Sigmoid colon (tissue), 7 donors: ENCODE measurements around the gene KAT2B. TPM values are rescaled to one million over a fixed set of nuclear protein-coding genes. Genes with fewer than 3 reads are reported as not detected.

ENCODE experiments used
- DNase-seq: peaks from one replicate; pipeline ENCODE4 v3.0.0-alpha.2; 2019
- H3K27ac ChIP-seq, 4 donors: fragments of 200-600 bp; sonication (generic); one replicate each; pipeline ENCODE4 v1.5.1; 2016 to 2019; ENCODE audit warnings: mild to moderate bottlenecking in 1 of 4
- H3K27me3 ChIP-seq, 3 donors: fragments of 200-600 bp; sonication (generic); one replicate each; pipeline ENCODE4 v1.5.1; 2019; ENCODE audit warnings: mild to moderate bottlenecking in 1 of 3
- H3K36me3 ChIP-seq, 4 donors: fragments of 200-600 bp; sonication (generic); one replicate each; pipeline ENCODE4 v1.5.1; 2016 to 2019
- H3K4me1 ChIP-seq, 4 donors: fragments of 200-600 bp; sonication (generic); one replicate each; pipeline ENCODE4 v1.5.1; 2017 to 2019
- H3K4me3 ChIP-seq, 4 donors: fragments of 200-600 bp; sonication (generic); one replicate each; pipeline ENCODE4 v1.5.1; 2017 to 2019; ENCODE audit warnings: mild to moderate bottlenecking in 2 of 4, moderate library complexity in 1 of 4
- H3K9me3 ChIP-seq, 4 donors: fragments of 200-600 bp in 3 of 4; sonication (generic) in 3 of 4; one replicate each; pipeline versions ENCODE4 v1.5.1 to v1.6.1; 2013 to 2019
- CTCF ChIP-seq, 4 experiments: fragments of 450-650 bp in 3 of 4; fragments of 200-600 bp in 1 of 4; IDR thresholded peaks; one replicate each; pipeline ENCODE4 v1.5.1; 2016 to 2019; ENCODE audit warnings: antibody characterized with exemption in 4 of 4, mild to moderate bottlenecking in 3 of 4, moderate library complexity in 2 of 4
- EP300 ChIP-seq, 4 donors: sonication (generic); formaldehyde crosslinking; IDR thresholded peaks; one replicate each; pipeline ENCODE4 v1.6.1; 2017; ENCODE audit warnings: antibody characterized with exemption in 4 of 4
- POLR2A ChIP-seq, 2 donors: fragments of 450-650 bp; IDR thresholded peaks; one replicate each; pipeline ENCODE4 v1.6.1; 2016; ENCODE audit warnings: antibody characterized with exemption in 2 of 2, mild to moderate bottlenecking in 2 of 2, moderate library complexity in 2 of 2
- POLR2AphosphoS5 ChIP-seq, 4 donors: sonication (generic); formaldehyde crosslinking; IDR thresholded peaks; one replicate each; pipeline ENCODE4 v1.6.1; 2017; ENCODE audit warnings: antibody characterized with exemption in 4 of 4
- WGBS, 2 donors: extraction: QIAGEN DNeasy Blood & Tissue Kit; methylation state at CpG; one replicate each; pipeline ENCODE4 v1.1.7; 2013; 5-methylcytosine and 5-hydroxymethylcytosine counted together
- intact Hi-C: fragments of 100-400 bp; cut with DNase I; formaldehyde crosslinking; loops from one replicate; pipeline ENCODE4 v1.15.1; 2023
- polyA plus RNA-seq, 3 donors: library from polyadenylated mRNA; stranded (reverse); fragments of 200-250 nt; gene quantifications; one replicate each; pipeline ENCODE4 v1.2.3, GENCODE V29; 2013
- total RNA-seq, 4 donors: library from RNA; depleted of rRNA; stranded (reverse); fragments of >200 nt; gene quantifications; one replicate each; pipeline ENCODE4 v1.1.0, GENCODE V29; 2016
- donor health status: healthy with polysubstance abuse.
- donor health status: Bipolar disorder and iron deficiency.
- donor health status: healthy.

KAT2B gene
- total and polyA plus RNA-seq, 7 donors, result 10.8 to 49.2 (median 27.2) TPM

DNA sequence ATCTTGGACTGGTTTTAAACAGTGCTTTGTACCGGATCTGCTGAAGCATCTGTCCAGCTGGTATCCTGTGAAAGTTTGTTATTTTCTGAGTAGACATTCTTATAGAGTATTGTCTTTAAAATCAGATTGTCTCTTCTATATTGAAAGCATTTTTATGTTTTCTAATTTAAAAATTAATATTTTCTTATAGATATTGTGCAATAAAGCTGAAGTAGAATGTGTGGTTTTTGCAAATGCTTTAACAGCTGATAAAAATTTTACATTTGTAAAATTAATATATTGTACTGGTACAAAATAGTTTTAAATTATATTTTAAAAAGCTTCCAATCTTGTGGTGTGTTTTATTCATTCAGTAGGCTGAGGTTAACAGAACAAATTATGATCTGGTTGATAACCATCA is 113.8 kb downstream of the KAT2B start:
- peaks cover 0 to 33% (median 0%) of the 10 kb centered on the region in 4 donors for H3K36me3 ChIP-seq
- no peak for TF ChIP-seq POLR2AphosphoS5 (IDR thresholded peaks at IDR 0.05)
- no peak for TF ChIP-seq POLR2A (IDR thresholded peaks at IDR 0.05)
- TF ChIP-seq EP300 (IDR thresholded peaks at IDR 0.05), result no peak
- no peak for TF ChIP-seq CTCF (IDR thresholded peaks at IDR 0.05)
- WGBS, 2 donors, result 94 to 96% methylated on average over 1 of the region's 1 CpG

DNA sequence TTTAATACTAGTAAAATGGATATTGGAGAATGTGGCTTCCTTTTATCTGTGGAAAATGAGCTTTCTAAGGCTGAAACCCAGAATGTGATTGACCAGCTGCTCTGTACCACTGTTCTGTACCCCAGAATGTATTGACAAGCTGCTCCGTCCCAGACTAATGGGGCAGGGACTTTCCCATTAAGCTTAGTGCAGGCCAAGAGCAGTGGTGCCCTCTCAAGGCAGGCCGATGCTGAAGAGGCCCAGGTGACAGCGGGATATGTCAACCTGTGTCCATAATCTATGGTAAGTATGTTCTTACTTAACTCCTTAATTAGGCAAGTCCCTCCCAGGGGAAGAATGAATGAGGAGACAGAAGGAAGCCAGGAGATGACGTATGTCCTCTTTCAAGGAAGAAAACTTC is 114.7 kb downstream of the KAT2B start:
- Histone ChIP-seq H3K4me1 (no peaks in the 10 kb centered on the region), H3K27me3 (no peaks in the 10 kb centered on the region), H3K9me3 (no peaks in the 10 kb centered on the region), H3K27ac (no peak overlapping the region), H3K36me3 (peaks cover 0 to 24% (median 0%) of the 10 kb centered on the region in 4 donors), H3K4me3 (no peak overlapping the region)
- TF ChIP-seq EP300 (IDR thresholded peaks at IDR 0.05) (no peak), CTCF (IDR thresholded peaks at IDR 0.05) (no peak), POLR2AphosphoS5 (IDR thresholded peaks at IDR 0.05) (no peak), POLR2A (IDR thresholded peaks at IDR 0.05) (no peak)
- intact Hi-C loops, result no loop called here
- DNase-seq, result no peak
- WGBS, 2 donors, result 94 to 96% methylated on average over 4 of the region's 4 CpGs

More for the DNA sequence above, 113.8 kb downstream of the KAT2B start:
- Histone ChIP-seq H3K9me3 (no peaks in the 10 kb centered on the region), H3K4me1 (no peaks in the 10 kb centered on the region), H3K27me3 (no peaks in the 10 kb centered on the region), H3K27ac (no peak overlapping the region), H3K4me3 (no peak overlapping the region)
- intact Hi-C loops, result no loop called here
- DNase-seq, result no peak

GRCh38 chr3:20160230-20160629 is 120.0 kb downstream of the KAT2B start:
- Histone ChIP-seq H3K4me1 (no peaks in the 10 kb centered on the region), H3K4me3 (no peak overlapping the region), H3K27ac (no peak overlapping the region), H3K36me3 (no peaks in the 10 kb centered on the region), H3K27me3 (no peaks in the 10 kb centered on the region), H3K9me3 (no peaks in the 10 kb centered on the region)
- intact Hi-C loops, result no loop called here
- TF ChIP-seq POLR2A (IDR thresholded peaks at IDR 0.05) (no peak), EP300 (IDR thresholded peaks at IDR 0.05) (no peak), POLR2AphosphoS5 (IDR thresholded peaks at IDR 0.05) (no peak), CTCF (IDR thresholded peaks at IDR 0.05) (no peak)
- no peak for DNase-seq

GRCh38 chr3:20161714-20162113 is 121.5 kb downstream of the KAT2B start:
- H3K27me3 ChIP-seq, result no peaks in the 10 kb centered on the region
- WGBS, 2 donors, result 95 to 96% methylated on average over 2 of the region's 2 CpGs
- no peak for DNase-seq
- TF ChIP-seq CTCF (IDR thresholded peaks at IDR 0.05) (no peak), POLR2AphosphoS5 (IDR thresholded peaks at IDR 0.05) (no peak), EP300 (IDR thresholded peaks at IDR 0.05) (no peak), POLR2A (IDR thresholded peaks at IDR 0.05) (no peak)
- no peaks in the 10 kb centered on the region for H3K36me3 ChIP-seq
- no peak overlapping the region for H3K4me3 ChIP-seq
- intact Hi-C loops, result no loop called here
- no peak overlapping the region for H3K27ac ChIP-seq
- no peaks in the 10 kb centered on the region for H3K9me3 ChIP-seq
- H3K4me1 ChIP-seq, result no peaks in the 10 kb centered on the region

- Histone ChIP-seq H3K36me3 (no peaks in the 10 kb centered on the region), H3K27me3 (no peaks in the 10 kb centered on the region), H3K9me3 (no peaks in the 10 kb centered on the region), H3K4me1 (no peaks in the 10 kb centered on the region), H3K4me3 (no peak overlapping the region), H3K27ac (no peak overlapping the region)
- WGBS, 2 donors, result 69 to 83% methylated on average over 4 of the region's 4 CpGs
- TF ChIP-seq POLR2A (IDR thresholded peaks at IDR 0.05) (no peak), POLR2AphosphoS5 (IDR thresholded peaks at IDR 0.05) (no peak), CTCF (IDR thresholded peaks at IDR 0.05) (no peak), EP300 (IDR thresholded peaks at IDR 0.05) (no peak)
- DNase-seq, result no peak
- intact Hi-C loops, result no loop called here
Measured at GRCh38 chr3:20173844-20174410, 133.7 kb downstream of the KAT2B start.
